PC-3 (cell line): Measurements from ENCODE around the gene GADL1.

Source experiments
- CTCF ChIP-seq: fragments of 300-600 bp; sonication (generic); conservative IDR thresholded peaks from 2 replicates; pipeline ENCODE4 v1.5.1; 2017; ENCODE audit warnings: antibody characterized with exemption, low read depth, mild to moderate bottlenecking, low read length
- EZH2 ChIP-seq: fragments of 300-600 bp; sonication (generic); IDR thresholded peaks from one replicate; pipeline ENCODE4 v1.6.1; 2017; ENCODE audit warnings: antibody characterized with exemption, mild to moderate bottlenecking, low read length; ENCODE audit not compliant: unreplicated experiment
- EZH2phosphoT487 ChIP-seq: fragments of 300-600 bp; sonication (generic); IDR thresholded peaks from 2 replicates; pipeline ENCODE4 v1.6.1; 2018; ENCODE audit warnings: mild to moderate bottlenecking, antibody characterized with exemption, low read length, borderline replicate concordance

DNA sequence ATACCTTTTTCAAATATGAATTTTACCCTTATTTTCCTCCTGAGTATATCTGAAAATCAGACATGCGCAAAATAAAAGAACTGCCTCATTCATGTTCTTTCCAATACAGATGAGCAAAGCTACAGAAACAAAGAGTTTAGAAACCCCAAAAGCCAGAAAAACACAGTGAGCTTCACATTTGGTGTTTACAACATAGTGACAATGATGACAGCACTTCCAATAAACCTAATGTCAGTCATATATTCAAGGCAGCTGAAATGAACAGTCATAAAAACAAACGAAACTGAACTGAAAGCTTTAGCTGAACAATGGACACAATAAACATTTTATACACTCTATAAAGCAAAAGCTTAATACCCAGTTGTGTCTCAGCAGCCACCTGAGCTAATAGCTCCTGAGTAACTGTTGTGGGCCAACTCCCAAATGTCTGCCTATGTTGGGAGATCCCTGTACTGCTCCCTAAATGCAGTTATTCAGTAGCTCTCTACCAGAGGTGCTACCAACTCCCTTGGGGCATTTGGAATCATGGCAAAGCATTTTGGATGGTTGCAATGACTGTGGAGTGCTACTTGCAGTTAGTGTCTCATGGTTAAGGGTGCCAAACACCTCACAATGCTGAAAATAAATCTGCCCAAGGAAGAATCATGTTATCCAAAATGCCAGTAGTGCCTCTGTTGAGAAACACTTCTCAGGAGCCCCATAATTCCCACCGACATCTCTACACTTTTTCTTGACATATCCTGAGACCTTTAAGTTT is 156.5 kb downstream of the GADL1 start:
- TF ChIP-seq EZH2phosphoT487 (no peak), CTCF (no peak), EZH2 (no peak)
